ENCODE data around the gene TMEM127. TPM values are rescaled to one million over a fixed set of nuclear protein-coding genes. Genes with fewer than 3 reads are reported as not detected.

TMEM127 gene
- total and polyA plus RNA-seq, 2 donors (not counting 1 experiment from before 2014, with no cell fraction given) = 21.5 to 48.0 TPM

GRCh38 chr2:96214554-96214953, 51.2 kb downstream of the TMEM127 start:
- POLR2A ChIA-PET = no interaction called here

GRCh38 chr2:96213379-96213778, 52.4 kb downstream of the TMEM127 start:
- TF ChIP-seq EZH2 (IDR thresholded peaks at IDR 0.05; ENCODE audit: borderline replicate concordance, insufficient read depth, low read depth, low read length, poor library complexity, severe bottlenecking) (no peak), CTCF (IDR thresholded peaks at IDR 0.05) (no peak)
- no peak overlapping the region for H3K4me3 ChIP-seq (ENCODE audit: control extremely low read depth in 1 of 5, extremely low read depth in 1 of 5, insufficient read depth in 1 of 5, low read depth in 2 of 5, low read length in 4 of 5)
- no peaks in the 10 kb centered on the region for H3K27me3 ChIP-seq (replicated peaks in 1 of 4; ENCODE audit: control extremely low read depth in 1 of 4, control insufficient read depth in 3 of 4, insufficient read depth in 4 of 4, low read length in 3 of 4)
- ATAC-seq (ENCODE audit: low read depth) (no peak), DNase-seq (no peak)
- H2AFZ ChIP-seq (ENCODE audit: insufficient read depth, low read depth, low read length, poor library complexity, severe bottlenecking) = no peak overlapping the region
- no peak overlapping the region for H3K9ac ChIP-seq (ENCODE audit: low read length)
- WGBS (ENCODE audit: insufficient coverage) = 100% methylated on average over 10 of the region's 12 CpGs
- ChIA-PET CTCF (interaction anchor here (0.7 to 0.9 kb wide), 4 partner anchors 19 to 28 kb away, joined by 3 read pairs; no protein-coding TSS in a partner anchor), POLR2A (no interaction called here)
- intact Hi-C loops (cut with micrococcal nuclease) = no loop called here
- peaks cover 31% of the 10 kb centered on the region for H3K79me2 ChIP-seq (ENCODE audit: control insufficient read depth, insufficient read depth, low read length)
- peaks cover 33% of the 10 kb centered on the region for H3K4me1 Mint-ChIP-seq
- H3K9me3 ChIP-seq (ENCODE audit: control extremely low read depth in 1 of 3, control insufficient read depth in 2 of 3, insufficient read depth in 1 of 3, low read length in 2 of 3) = no peaks in the 10 kb centered on the region
- H3K27ac Mint-ChIP-seq = no peak overlapping the region
- no peak overlapping the region for H3K4me2 ChIP-seq (replicated peaks; ENCODE audit: low read depth, low read length, poor library complexity, severe bottlenecking)
- no peaks in the 10 kb centered on the region for H4K20me1 ChIP-seq (ENCODE audit: control insufficient read depth, insufficient read depth, low read length, poor library complexity, severe bottlenecking)
- H3K27me3 Mint-ChIP-seq = no peaks in the 10 kb centered on the region
- H3K27ac ChIP-seq (ENCODE audit: low read length in 2 of 2) = no peak overlapping the region
- H3K36me3 ChIP-seq (replicated peaks in 1 of 2; ENCODE audit: control extremely low read depth in 1 of 2, control insufficient read depth in 1 of 2, extremely low read depth in 1 of 2, insufficient read depth in 2 of 2, low read length in 1 of 2) = no peaks in the 10 kb centered on the region
- no peaks in the 10 kb centered on the region for H3K9me3 Mint-ChIP-seq (ENCODE audit: insufficient read depth)
- H3K4me1 ChIP-seq (ENCODE audit: control insufficient read depth in 2 of 2, insufficient read depth in 2 of 2, low read length in 2 of 2) = peaks cover 8 to 31% of the 10 kb centered on the region in 2 donors
- H3K4me3 Mint-ChIP-seq = no peak overlapping the region

More at GRCh38 chr2:96214554-96214953, 51.2 kb downstream of the TMEM127 start:
- no peak for TF ChIP-seq EZH2 (IDR thresholded peaks at IDR 0.05; ENCODE audit: borderline replicate concordance, insufficient read depth, low read depth, low read length, poor library complexity, severe bottlenecking)
- TF ChIP-seq CTCF (IDR thresholded peaks at IDR 0.05) = no peak
- H3K4me1 ChIP-seq (ENCODE audit: control insufficient read depth in 2 of 2, insufficient read depth in 2 of 2, low read length in 2 of 2) = peaks cover 3 to 25% of the 10 kb centered on the region in 2 donors
- intact Hi-C loops (cut with micrococcal nuclease) = no loop called here
- WGBS (ENCODE audit: insufficient coverage) = 94% methylated on average over 3 of the region's 4 CpGs
- Mint-ChIP-seq H3K9me3 (ENCODE audit: insufficient read depth) (no peaks in the 10 kb centered on the region), H3K4me1 (peaks cover 29% of the 10 kb centered on the region), H3K4me3 (no peak overlapping the region), H3K27me3 (no peaks in the 10 kb centered on the region), H3K27ac (peak overlapping the region; percentile 50)
- no peak overlapping the region for H3K9ac ChIP-seq (ENCODE audit: low read length)
- H3K4me3 ChIP-seq (ENCODE audit: control extremely low read depth in 1 of 5, extremely low read depth in 1 of 5, insufficient read depth in 1 of 5, low read depth in 2 of 5, low read length in 4 of 5) = no peak overlapping the region
- H3K36me3 ChIP-seq (replicated peaks in 1 of 2; ENCODE audit: control extremely low read depth in 1 of 2, control insufficient read depth in 1 of 2, extremely low read depth in 1 of 2, insufficient read depth in 2 of 2, low read length in 1 of 2) = no peaks in the 10 kb centered on the region
- H3K79me2 ChIP-seq (ENCODE audit: control insufficient read depth, insufficient read depth, low read length) = peaks cover 23% of the 10 kb centered on the region
- H2AFZ ChIP-seq (ENCODE audit: insufficient read depth, low read depth, low read length, poor library complexity, severe bottlenecking) = no peak overlapping the region
- H3K9me3 ChIP-seq (ENCODE audit: control extremely low read depth in 1 of 3, control insufficient read depth in 2 of 3, insufficient read depth in 1 of 3, low read length in 2 of 3) = no peaks in the 10 kb centered on the region
- H4K20me1 ChIP-seq (ENCODE audit: control insufficient read depth, insufficient read depth, low read length, poor library complexity, severe bottlenecking) = no peaks in the 10 kb centered on the region
- H3K27me3 ChIP-seq (replicated peaks in 1 of 4; ENCODE audit: control extremely low read depth in 1 of 4, control insufficient read depth in 3 of 4, insufficient read depth in 4 of 4, low read length in 3 of 4) = no peaks in the 10 kb centered on the region
- ATAC-seq (ENCODE audit: low read depth) (no peak), DNase-seq (no peak)
- CTCF ChIA-PET = interaction anchor here (0.8 kb wide), 1 partner anchor 19 kb away, joined by 3 read pairs; no protein-coding TSS in a partner anchor
- no peak overlapping the region for H3K27ac ChIP-seq (ENCODE audit: low read length in 2 of 2)
- H3K4me2 ChIP-seq (replicated peaks; ENCODE audit: low read depth, low read length, poor library complexity, severe bottlenecking) = no peak overlapping the region
